HFF-Myc (cell line): Measurements from ENCODE around the gene KIAA0513.
"Not testable (repeated sequence)": the region's sequence is repeated elsewhere in the genome, so short reads cannot be mapped to it uniquely, and the experiment has no call there.

Experiments
- DNase-seq: peaks from one replicate; pipeline ENCODE4 v3.0.0-alpha.2; 2011; ENCODE audit warnings: low read depth; ENCODE audit errors: extremely low read depth
- H3K4me3 ChIP-seq: replicated peaks from 2 replicates; pipeline ENCODE4 v1.5.1; 2011; ENCODE audit warnings: low read depth, mild to moderate bottlenecking, control low read depth, low read length
- CTCF ChIP-seq: IDR thresholded peaks from 2 replicates; pipeline ENCODE4 v1.5.1; 2012; ENCODE audit warnings: mild to moderate bottlenecking, low read depth, low read length, control low read depth; ENCODE audit errors: missing control alignments

KIAA0513 gene

DNA sequence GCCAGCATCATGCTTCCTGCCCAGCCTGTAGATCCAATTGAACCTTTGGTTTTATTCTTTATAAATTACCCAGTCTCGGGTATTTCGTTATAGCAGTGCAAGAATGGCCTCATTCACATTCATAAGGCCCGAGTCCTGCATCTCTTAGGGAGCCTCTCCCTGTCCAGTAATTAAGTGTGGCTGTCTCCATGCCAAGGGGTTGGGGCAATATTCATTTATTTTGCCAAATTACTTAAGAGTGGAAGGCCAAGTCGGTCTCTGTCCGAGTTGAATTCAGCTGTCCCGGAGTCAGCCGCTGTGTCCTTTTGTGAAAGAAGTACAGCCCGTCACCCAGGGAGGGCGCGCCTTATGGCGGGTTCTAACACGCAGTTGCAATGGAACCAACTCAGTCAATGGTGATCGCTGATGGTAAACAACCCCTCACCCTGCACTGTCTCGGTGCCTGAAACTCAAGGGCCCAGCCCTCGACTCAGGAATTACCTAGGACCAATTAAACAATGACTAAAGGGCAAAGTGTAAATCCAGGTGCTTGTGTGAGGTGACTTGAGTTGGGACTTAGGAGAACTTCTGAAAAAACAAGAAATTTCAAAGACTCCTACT is 22.2 kb downstream of the KIAA0513 start:
- H3K4me3 ChIP-seq: no peak overlapping the region
- DNase-seq: no peak
- TF ChIP-seq CTCF: no peak

DNA sequence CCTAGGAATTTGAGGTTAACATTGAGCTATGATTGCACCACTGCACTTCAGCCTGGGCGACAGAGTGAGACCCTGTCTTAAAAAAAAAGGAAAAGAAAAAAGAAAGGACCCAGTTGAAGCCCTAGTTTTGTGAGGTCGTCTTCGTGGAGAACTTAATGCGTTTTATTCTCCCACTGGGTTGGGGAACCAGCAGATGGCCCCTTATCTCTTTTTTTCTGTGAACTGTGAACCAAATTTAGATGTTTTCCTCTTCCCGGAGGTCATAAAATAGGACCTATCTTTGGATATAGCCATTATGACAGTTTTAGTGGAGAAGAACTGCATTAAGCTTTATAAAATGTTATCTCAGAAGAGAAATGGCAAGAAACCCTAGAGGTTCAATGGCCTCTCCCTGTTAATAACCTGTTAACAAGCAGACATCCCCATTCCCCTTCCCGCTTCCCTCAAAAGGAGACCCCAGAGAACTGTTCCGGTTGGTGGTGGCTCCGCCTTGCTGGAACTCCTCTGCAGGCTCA is 23.5 kb downstream of the KIAA0513 start:
- no peak for DNase-seq
- H3K4me3 ChIP-seq: no peak overlapping the region
- no peak for TF ChIP-seq CTCF

DNA sequence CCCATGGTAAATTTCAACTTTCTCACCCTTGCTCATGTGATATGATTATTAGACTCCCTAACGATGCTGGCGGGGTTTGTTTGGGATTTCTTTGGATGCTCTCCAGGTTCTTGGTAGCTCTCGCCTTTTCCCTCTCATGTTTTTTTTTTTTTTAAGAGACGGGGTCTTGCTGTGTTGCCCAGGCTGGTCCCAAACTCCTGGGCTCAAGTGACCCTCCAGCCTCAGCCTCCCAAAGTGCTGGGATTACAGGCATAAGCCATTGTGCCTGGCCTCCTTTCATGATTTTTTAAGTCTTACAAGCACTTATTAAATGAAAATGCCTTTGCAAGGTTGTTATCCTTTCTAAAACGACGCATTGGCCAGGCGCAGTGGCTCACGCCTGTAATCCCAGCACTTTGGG is 24.1 kb downstream of the KIAA0513 start:
- DNase-seq: no peak
- H3K4me3 ChIP-seq: no peak overlapping the region
- TF ChIP-seq CTCF: no peak

DNA sequence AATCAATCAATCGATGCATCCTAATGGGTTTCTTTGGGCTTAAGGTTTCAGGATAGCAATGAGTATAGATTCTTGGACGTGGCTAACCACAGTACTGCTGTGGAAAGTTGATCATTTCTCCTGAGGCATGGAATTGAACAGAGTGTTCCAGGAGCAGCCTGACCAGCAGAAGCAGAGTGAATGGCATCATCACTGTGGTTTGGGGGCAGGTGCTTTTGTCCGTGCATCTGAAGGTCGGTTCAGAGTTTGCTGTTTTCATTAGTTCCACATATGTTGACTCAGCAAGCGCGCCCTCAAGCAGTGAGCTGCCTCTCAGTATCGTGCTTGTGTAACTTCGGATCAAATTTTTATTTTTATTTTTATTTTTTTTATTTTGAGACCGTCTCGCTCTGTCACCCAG is 24.9 kb downstream of the KIAA0513 start:
- no peak for DNase-seq
- H3K4me3 ChIP-seq: no peak overlapping the region
- TF ChIP-seq CTCF: no peak

DNA sequence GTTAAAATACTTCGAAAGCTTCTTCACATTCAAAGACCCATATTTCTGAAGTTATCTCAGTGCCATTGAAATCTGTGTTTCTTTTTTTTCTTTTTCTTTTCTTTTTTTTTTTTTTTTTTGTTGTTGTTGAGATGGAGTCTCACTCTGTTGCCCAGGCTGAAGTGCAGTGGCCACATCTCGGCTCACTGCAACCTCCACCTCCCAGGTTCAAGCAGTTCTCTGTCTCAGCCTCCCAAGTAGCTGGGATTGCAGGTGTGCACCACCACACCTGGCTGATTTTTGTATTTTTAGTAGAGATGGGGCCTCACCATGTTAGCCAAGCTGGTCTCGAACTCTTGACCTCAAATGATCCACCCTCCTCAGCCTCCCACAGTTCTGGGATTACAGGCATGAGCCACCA is 26.7 kb downstream of the KIAA0513 start:
- H3K4me3 ChIP-seq, DNase-seq: not testable (repeated sequence)

DNA sequence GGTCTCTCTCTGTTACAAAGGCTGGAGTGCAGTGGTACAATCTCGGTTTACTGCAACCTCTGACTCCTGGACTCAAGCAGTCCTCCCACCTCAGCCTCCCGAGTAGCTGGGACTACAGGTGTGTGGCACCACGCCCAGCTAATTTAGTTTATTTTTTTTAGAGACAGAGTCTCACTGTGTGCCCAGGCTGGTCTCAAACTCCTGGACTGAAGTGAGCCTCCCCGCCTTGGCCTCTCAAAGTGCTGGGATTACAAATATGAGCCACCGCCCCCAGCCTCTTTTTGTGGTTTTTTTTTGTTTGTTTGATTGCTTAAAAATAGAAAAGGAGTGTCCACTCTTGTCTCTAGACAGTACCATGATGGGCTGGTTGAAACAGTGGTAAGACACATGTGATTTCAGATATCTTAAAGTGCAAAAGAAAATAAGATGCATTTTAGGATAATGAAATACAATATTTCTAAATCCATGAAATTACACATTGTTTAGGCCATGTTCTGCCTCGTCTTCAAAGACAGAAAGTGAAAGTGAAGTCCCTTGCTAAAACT is 27.4 kb downstream of the KIAA0513 start:
- no peak overlapping the region for H3K4me3 ChIP-seq
- no peak for DNase-seq
- TF ChIP-seq CTCF: no peak

DNA sequence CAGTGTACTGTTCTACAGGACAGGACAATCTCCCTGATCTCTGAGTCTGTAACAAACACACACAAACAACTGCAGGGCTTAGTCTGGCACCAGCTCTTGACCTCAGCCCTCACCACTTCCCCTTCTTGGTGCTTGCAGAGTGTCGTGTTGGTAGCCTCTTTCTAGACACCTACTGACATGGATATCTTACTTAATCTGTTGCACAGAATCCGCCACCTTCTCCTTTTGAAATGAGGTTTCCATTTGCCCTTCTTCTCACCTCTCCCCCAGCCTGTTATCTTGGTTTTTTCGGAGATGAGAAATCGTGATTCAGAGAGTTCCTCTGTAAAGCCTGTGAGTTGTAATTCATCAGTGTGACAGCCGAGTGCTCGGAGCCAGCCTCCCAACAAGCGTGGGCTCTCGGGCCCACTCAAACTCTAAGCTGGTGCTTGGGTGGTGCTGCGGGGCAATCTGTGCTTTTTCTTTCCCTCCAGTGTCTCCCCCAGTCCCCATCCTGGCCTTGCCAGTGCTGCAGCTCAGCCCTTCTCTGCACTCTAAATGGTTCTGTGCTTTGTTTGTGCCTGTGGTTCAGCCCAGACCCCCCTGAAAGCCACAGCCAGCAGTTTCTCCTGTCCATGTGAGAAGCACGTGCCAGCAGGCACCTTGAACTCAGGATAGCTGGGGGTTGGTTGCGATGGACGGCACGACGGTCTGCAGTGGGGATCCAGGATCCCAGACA is 28.1 kb downstream of the KIAA0513 start:
- no peak overlapping the region for H3K4me3 ChIP-seq
- no peak for DNase-seq
- no peak for TF ChIP-seq CTCF
